Mucosa of rectum (tissue), 2 donors: ENCODE data around the gene RAB10.

Source experiments
- H3K27ac ChIP-seq, 2 donors: one replicate each; pipeline ENCODE4 v1.7.0; 2013; ENCODE audit warnings: inconsistent platforms in 2 of 2, low read depth in 2 of 2, low read length in 2 of 2
- H3K27me3 ChIP-seq, 2 donors: one replicate each; pipeline ENCODE4 v1.7.0; 2013; ENCODE audit warnings: low read length in 2 of 2; ENCODE audit not compliant: control insufficient read depth in 2 of 2, insufficient read depth in 2 of 2
- H3K36me3 ChIP-seq, 2 donors: one replicate each; pipeline ENCODE4 v1.7.0; 2013; ENCODE audit warnings: low read length in 2 of 2; ENCODE audit not compliant: control insufficient read depth in 2 of 2, insufficient read depth in 2 of 2
- H3K4me1 ChIP-seq, 2 donors: one replicate each; pipeline ENCODE4 v1.7.0; 2013; ENCODE audit warnings: low read length in 2 of 2, mild to moderate bottlenecking in 1 of 2; ENCODE audit not compliant: control insufficient read depth in 2 of 2, insufficient read depth in 2 of 2
- H3K4me3 ChIP-seq, 2 donors: one replicate each; pipeline ENCODE4 v1.7.0; 2013; ENCODE audit warnings: low read length in 2 of 2
- H3K9ac ChIP-seq, 2 donors: one replicate each; pipeline ENCODE4 v1.7.0; 2013; ENCODE audit warnings: low read length in 2 of 2, low read depth in 1 of 2, mild to moderate bottlenecking in 1 of 2
- H3K9me3 ChIP-seq, 2 donors: one replicate each; pipeline ENCODE4 v1.7.0; 2013; ENCODE audit warnings: low read length in 2 of 2; ENCODE audit not compliant: control insufficient read depth in 2 of 2
- donor health status: healthy.
- donor health status: Normal muscosa, but diverticular disease.

The RAB10 gene

DNA sequence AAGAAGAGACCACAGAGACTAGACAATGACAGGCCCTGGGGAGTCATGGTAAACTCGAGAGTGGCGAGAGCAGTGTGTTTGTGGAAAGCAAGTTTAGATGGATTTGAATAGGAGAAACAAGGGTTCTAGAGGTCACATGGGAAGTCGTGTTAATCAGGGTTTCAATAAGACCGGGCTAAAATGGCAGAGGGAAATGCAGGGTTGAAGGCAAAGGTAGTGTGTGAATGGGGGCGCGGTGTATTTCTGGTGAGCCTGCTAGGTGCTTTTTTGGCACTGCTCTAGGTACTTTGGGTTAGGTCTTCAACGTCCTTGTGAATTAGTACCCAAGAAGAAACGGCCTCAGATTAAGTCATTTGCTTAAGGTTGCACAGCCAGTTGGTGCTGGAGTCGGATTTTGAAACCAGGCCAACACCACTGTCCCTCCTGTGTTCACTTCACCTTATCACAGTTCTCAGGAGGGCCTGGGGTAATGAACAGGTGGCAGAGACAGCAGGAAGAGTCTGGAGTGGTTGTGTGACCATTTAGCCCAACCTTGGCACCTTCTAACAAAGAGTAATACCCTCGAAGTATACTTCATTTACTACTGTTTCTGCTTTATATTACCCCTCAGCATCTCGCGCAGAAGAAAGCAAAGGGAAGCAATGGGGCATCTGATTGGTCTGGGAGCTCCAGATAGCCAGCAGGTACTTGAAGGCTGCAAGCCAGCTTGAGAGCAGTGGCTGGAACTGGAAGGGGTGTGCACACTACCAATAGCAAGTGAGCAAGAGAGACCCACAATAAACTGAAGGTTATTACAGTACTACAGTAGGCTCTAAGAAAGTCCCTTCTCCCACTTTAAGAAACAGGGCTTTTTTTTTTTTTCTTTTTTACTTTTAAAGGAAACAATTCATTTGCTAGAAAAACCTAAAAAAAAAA is 105.6 kb downstream of the RAB10 start:
- Histone ChIP-seq H3K4me3 (no peak overlapping the region), H3K27ac (no peak overlapping the region), H3K36me3 (peaks cover 9 to 12% of the 10 kb centered on the region in 2 donors), H3K27me3 (no peaks in the 10 kb centered on the region), H3K4me1 (peaks cover 5 to 14% of the 10 kb centered on the region in 2 donors), H3K9ac (no peak overlapping the region), H3K9me3 (no peaks in the 10 kb centered on the region)

- H3K9ac ChIP-seq, result no peak overlapping the region
- H3K4me1 ChIP-seq, result peaks cover 5 to 14% of the 10 kb centered on the region in 2 donors
- H3K27me3 ChIP-seq, result no peaks in the 10 kb centered on the region
- H3K9me3 ChIP-seq, result no peaks in the 10 kb centered on the region
- H3K27ac ChIP-seq, result no peak overlapping the region
- no peak overlapping the region for H3K4me3 ChIP-seq
- H3K36me3 ChIP-seq, result peaks cover 0 to 3% of the 10 kb centered on the region in 2 donors
These were observed 107.4 kb downstream of the RAB10 start for GRCh38 chr2:26141145-26141769.

- peaks cover 5 to 14% of the 10 kb centered on the region in 2 donors for H3K4me1 ChIP-seq
These were observed 110.1 kb downstream of the RAB10 start for GRCh38 chr2:26144031-26144430.

GRCh38 chr2:26144953-26145680 is 111.2 kb downstream of the RAB10 start:
- Histone ChIP-seq H3K27ac (peak overlapping the region; percentile 62 to 81), H3K4me1 (peaks cover 0 to 11% of the 10 kb centered on the region in 2 donors), H3K4me3 (peak overlapping the region; percentile 23 to 57), H3K36me3 (no peaks in the 10 kb centered on the region), H3K27me3 (no peaks in the 10 kb centered on the region), H3K9me3 (no peaks in the 10 kb centered on the region), H3K9ac (peak overlapping the region in 1 of 2 donors; percentile 51)

More at GRCh38 chr2:26144031-26144430, 110.1 kb downstream of the RAB10 start:
- H3K9me3 ChIP-seq, result no peaks in the 10 kb centered on the region
- H3K27ac ChIP-seq, result peak overlapping the region; percentile 62 to 81
- no peak overlapping the region for H3K9ac ChIP-seq
- H3K36me3 ChIP-seq, result no peaks in the 10 kb centered on the region
- H3K27me3 ChIP-seq, result no peaks in the 10 kb centered on the region
- no peak overlapping the region for H3K4me3 ChIP-seq

GRCh38 chr2:26148501-26148900 is 114.6 kb downstream of the RAB10 start:
- Histone ChIP-seq H3K27me3 (no peaks in the 10 kb centered on the region), H3K27ac (no peak overlapping the region), H3K4me1 (peaks cover 0 to 9% of the 10 kb centered on the region in 2 donors), H3K36me3 (no peaks in the 10 kb centered on the region), H3K4me3 (no peak overlapping the region), H3K9me3 (no peaks in the 10 kb centered on the region), H3K9ac (no peak overlapping the region)

DNA sequence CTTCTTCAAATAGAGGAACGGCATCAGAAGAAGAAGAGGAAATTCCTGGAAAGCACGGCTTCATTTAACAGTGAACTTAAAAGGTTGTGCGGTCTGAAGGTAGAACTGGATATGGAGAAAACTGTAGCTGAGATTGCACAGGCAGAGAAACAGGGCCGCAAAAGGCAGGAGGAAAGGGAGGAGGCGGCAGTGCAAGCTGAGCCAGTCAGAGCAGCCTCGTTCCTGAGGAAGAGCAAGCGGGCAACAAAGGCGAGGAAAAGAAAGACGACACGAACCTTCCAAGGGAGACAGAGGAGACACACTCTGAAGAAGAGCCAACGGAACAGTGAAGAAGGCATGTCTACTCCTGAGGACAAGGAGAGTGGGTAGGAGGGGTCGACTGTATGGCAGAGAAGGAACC is 116.4 kb downstream of the RAB10 start:
- no peaks in the 10 kb centered on the region for H3K9me3 ChIP-seq
- H3K9ac ChIP-seq, result no peak overlapping the region
- H3K27ac ChIP-seq, result no peak overlapping the region
- H3K36me3 ChIP-seq, result no peaks in the 10 kb centered on the region
- no peak overlapping the region for H3K4me3 ChIP-seq
- no peaks in the 10 kb centered on the region for H3K27me3 ChIP-seq
- no peaks in the 10 kb centered on the region for H3K4me1 ChIP-seq

DNA sequence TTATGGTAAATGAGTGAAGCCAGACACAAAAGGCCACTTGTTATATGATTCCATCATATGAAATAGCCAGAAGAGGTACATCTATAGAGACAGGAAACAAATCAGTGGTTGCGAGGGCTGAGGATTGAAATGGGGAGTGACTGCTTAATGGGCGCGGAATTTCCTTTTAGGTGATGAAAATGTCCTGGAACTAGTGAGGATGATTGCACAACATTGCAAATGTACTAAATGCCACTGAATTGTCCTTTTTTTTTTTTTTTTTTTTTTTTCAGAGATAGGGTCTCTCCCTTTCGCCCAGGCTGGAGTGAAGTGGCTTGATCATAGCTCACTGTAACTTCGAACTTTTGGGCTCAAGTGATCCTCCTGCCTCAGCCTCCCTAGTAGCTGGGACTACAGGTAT is 123.7 kb downstream of the RAB10 start:
- H3K4me3 ChIP-seq, result no peak overlapping the region
- no peaks in the 10 kb centered on the region for H3K27me3 ChIP-seq

DNA sequence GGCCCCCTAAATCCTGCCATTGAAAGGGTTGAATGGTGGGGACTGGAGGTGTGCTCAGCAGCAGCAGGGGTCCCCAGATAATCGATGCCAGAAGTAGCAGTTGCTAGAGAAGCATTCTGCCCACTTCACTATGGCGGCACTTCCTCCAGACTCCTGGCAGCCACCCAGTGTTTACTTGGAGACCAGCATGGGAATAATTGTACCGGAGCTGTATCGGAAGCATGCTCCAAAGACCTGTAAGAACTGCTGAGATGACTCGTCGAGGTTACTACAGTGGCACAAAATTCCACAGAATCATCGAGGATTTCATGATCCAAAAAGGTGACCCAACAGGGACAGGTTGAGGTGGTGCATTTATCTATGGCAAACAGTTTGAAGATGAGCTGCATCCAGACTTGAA is 128.0 kb downstream of the RAB10 start:
- H3K27ac ChIP-seq, result no peak overlapping the region
- no peak overlapping the region for H3K9ac ChIP-seq
- H3K4me3 ChIP-seq, result no peak overlapping the region
- no peaks in the 10 kb centered on the region for H3K36me3 ChIP-seq
- H3K4me1 ChIP-seq, result no peaks in the 10 kb centered on the region
- H3K9me3 ChIP-seq, result no peaks in the 10 kb centered on the region
- H3K27me3 ChIP-seq, result no peaks in the 10 kb centered on the region

More for the DNA sequence above, 123.7 kb downstream of the RAB10 start:
- Histone ChIP-seq H3K36me3 (no peaks in the 10 kb centered on the region), H3K9ac (no peak overlapping the region), H3K9me3 (no peaks in the 10 kb centered on the region), H3K4me1 (no peaks in the 10 kb centered on the region), H3K27ac (no peak overlapping the region)

DNA sequence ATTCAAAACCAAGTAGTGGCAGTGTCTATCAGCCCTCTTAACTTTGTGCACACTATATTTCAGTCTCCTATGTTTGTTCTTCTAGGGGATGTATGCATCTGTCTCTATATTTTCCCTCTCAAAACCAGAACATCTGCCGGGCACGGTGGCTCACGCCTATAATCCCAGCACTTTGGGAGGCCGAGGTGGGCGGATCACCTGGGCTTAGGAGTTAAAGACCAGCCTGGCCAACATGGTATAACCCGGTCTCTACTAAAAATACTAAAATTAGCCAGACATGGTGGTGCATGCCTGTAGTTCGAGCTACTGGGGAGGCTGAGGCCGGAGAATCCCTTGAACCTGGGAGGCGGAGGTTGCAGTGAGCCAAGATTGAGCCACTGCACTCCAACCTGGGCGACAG is 129.1 kb downstream of the RAB10 start:
- Histone ChIP-seq H3K9me3 (no peaks in the 10 kb centered on the region), H3K36me3 (no peaks in the 10 kb centered on the region), H3K27me3 (no peaks in the 10 kb centered on the region), H3K4me1 (no peaks in the 10 kb centered on the region), H3K4me3 (no peak overlapping the region), H3K27ac (no peak overlapping the region), H3K9ac (no peak overlapping the region)

- H3K9ac ChIP-seq, result no peak overlapping the region
- no peaks in the 10 kb centered on the region for H3K9me3 ChIP-seq
- H3K4me1 ChIP-seq, result no peaks in the 10 kb centered on the region
- H3K27ac ChIP-seq, result no peak overlapping the region
- no peak overlapping the region for H3K4me3 ChIP-seq
- H3K36me3 ChIP-seq, result no peaks in the 10 kb centered on the region
- H3K27me3 ChIP-seq, result no peaks in the 10 kb centered on the region
These were observed 130.3 kb downstream of the RAB10 start for GRCh38 chr2:26164231-26164630.
